Neural cell (in vitro differentiated cells): ENCODE results near the gene PCCA. TPM values are rescaled to one million over a fixed set of nuclear protein-coding genes. Genes with fewer than 3 reads are reported as not detected.

Experiments used
- H2AFZ ChIP-seq: fragments of 200-600, 300-800 bp; sonication (generic), shearing (Covaris generic); 2 replicates; pipeline ENCODE4 v1.6.0; 2014; ENCODE audit warnings: low read depth, mild to moderate bottlenecking, antibody characterized with exemption, low read length, moderate library complexity
- H3F3A ChIP-seq: fragments of 200-600 bp; shearing (Covaris generic); 2 replicates; pipeline ENCODE4 v1.6.1; 2016; ENCODE audit warnings: mild to moderate bottlenecking, moderate library complexity, mixed read lengths, antibody characterized with exemption, low read length; ENCODE audit not compliant: insufficient read depth, poor library complexity, severe bottlenecking
- H3K27ac ChIP-seq: fragments of 200-600, 300-800 bp; sonication (generic), shearing (Covaris generic); 2 replicates; pipeline ENCODE4 v1.5.1; 2014; ENCODE audit warnings: mild to moderate bottlenecking, low read length, moderate library complexity
- H3K27me3 ChIP-seq: fragments of 300-800, 200-600 bp; sonication (generic), shearing (Covaris generic); 2 replicates; pipeline ENCODE4 v1.6.0; 2014; ENCODE audit warnings: mild to moderate bottlenecking, low read depth, low read length, moderate library complexity; ENCODE audit not compliant: insufficient read depth
- H3K36me3 ChIP-seq: fragments of 300-800, 200-600 bp; sonication (generic), shearing (Covaris generic); 2 replicates; pipeline ENCODE4 v1.5.1; 2014; ENCODE audit warnings: mild to moderate bottlenecking, antibody characterized with exemption, low read length, moderate library complexity; ENCODE audit not compliant: insufficient read depth
- H3K4me2 ChIP-seq: fragments of 300-800, 200-600 bp; sonication (generic), shearing (Covaris generic); 2 replicates; pipeline ENCODE4 v1.6.0; 2014; ENCODE audit warnings: mild to moderate bottlenecking, low read length
- H3K4me3 ChIP-seq: fragments of 300-800, 200-600 bp; sonication (generic), shearing (Covaris generic); 2 replicates; pipeline ENCODE4 v1.5.1; 2014; ENCODE audit warnings: mild to moderate bottlenecking, low read length, moderate library complexity
- H3K79me2 ChIP-seq: fragments of 200-600 bp; shearing (Covaris generic); replicated peaks from 2 replicates; pipeline ENCODE4 v1.6.0; 2014; ENCODE audit warnings: mild to moderate bottlenecking, low read length, moderate library complexity; ENCODE audit not compliant: insufficient read depth
- H3K9ac ChIP-seq: fragments of 300-800, 200-600 bp; sonication (generic), shearing (Covaris generic); 2 replicates; pipeline ENCODE4 v1.6.1; 2016; ENCODE audit warnings: mild to moderate bottlenecking, low read length, mixed read lengths
- H3K9me2 ChIP-seq: fragments of 200-600 bp; shearing (Covaris generic); 2 replicates; pipeline ENCODE4 v1.6.1; 2016; ENCODE audit warnings: mild to moderate bottlenecking, low read length, mixed read lengths; ENCODE audit not compliant: insufficient read depth
- H3K9me3 ChIP-seq: fragments of 200-600, 300-800 bp; sonication (generic), shearing (Covaris generic); 2 replicates; pipeline ENCODE4 v1.6.1; 2016; ENCODE audit warnings: mild to moderate bottlenecking, mixed run types, low read length, moderate library complexity, mixed read lengths
- H4K20me1 ChIP-seq: fragments of 200-600 bp; shearing (Covaris generic); 2 replicates; pipeline ENCODE4 v1.6.1; 2016; ENCODE audit warnings: mild to moderate bottlenecking, mixed run types; ENCODE audit not compliant: insufficient read depth
- EP300 ChIP-seq: fragments of 450-650 bp; conservative IDR thresholded peaks from 2 replicates; pipeline ENCODE4 v1.6.1; 2014; ENCODE audit warnings: antibody characterized with exemption, mild to moderate bottlenecking, moderate library complexity; ENCODE audit not compliant: poor library complexity, severe bottlenecking
- EZH2 ChIP-seq: fragments of 200-600, 300-800 bp; shearing (Covaris generic), sonication (generic); IDR thresholded peaks from 2 replicates; pipeline ENCODE4 v1.6.1; 2014; ENCODE audit warnings: antibody characterized with exemption, low read length, borderline replicate concordance, mild to moderate bottlenecking; ENCODE audit not compliant: insufficient read depth, poor library complexity, severe bottlenecking
- MXI1 ChIP-seq: fragments of 450-650 bp; conservative IDR thresholded peaks from 2 replicates; pipeline ENCODE4 v1.6.1; 2014; ENCODE audit warnings: antibody characterized with exemption, mild to moderate bottlenecking; ENCODE audit not compliant: poor library complexity, severe bottlenecking
- POLR2AphosphoS5 ChIP-seq: IDR thresholded peaks from 2 replicates; pipeline ENCODE4 v1.6.1; 2012
- RAD21 ChIP-seq: fragments of 450-650 bp; conservative IDR thresholded peaks from 2 replicates; pipeline ENCODE4 v1.6.1; 2014; ENCODE audit warnings: antibody characterized with exemption, mild to moderate bottlenecking, moderate library complexity
- SMC3 ChIP-seq: fragments of 450-650 bp; conservative IDR thresholded peaks from 2 replicates; pipeline ENCODE4 v1.6.1; 2014; ENCODE audit warnings: antibody characterized with exemption, mild to moderate bottlenecking, moderate library complexity; ENCODE audit not compliant: poor library complexity
- TAF1 ChIP-seq: IDR thresholded peaks from 2 replicates; pipeline ENCODE4 v1.6.1; 2012; ENCODE audit warnings: low read depth
- polyA plus RNA-seq: library from polyadenylated mRNA; depleted of rRNA; stranded (reverse); fragments of >200 nt; gene quantifications from 2 replicates; pipeline ENCODE4 v1.2.3, GENCODE V29; 2014
- TF ChIP-seq, protein P1 (sequence below): fragments of 450-650 bp; IDR thresholded peaks from 2 replicates; pipeline ENCODE4 v1.5.1; 2014; ENCODE audit warnings: antibody characterized with exemption, mild to moderate bottlenecking, moderate library complexity; ENCODE audit not compliant: poor library complexity, severe bottlenecking
- TF ChIP-seq, protein P2 (sequence below): IDR thresholded peaks from 2 replicates; pipeline ENCODE4 v1.6.1; 2012; ENCODE audit warnings: borderline replicate concordance

The PCCA gene
- polyA plus RNA-seq, 1 donor from 2014 or later: 17.0 TPM

- H3K36me3 ChIP-seq: no peaks in the 10 kb centered on the region
- H3K9ac ChIP-seq: no peak overlapping the region
- no peak overlapping the region for H3K4me2 ChIP-seq
- no peaks in the 10 kb centered on the region for H3K27me3 ChIP-seq
- H2AFZ ChIP-seq: no peak overlapping the region
- H3K9me2 ChIP-seq: no peaks in the 10 kb centered on the region
- no peaks in the 10 kb centered on the region for H3K79me2 ChIP-seq
- no peak overlapping the region for H3K27ac ChIP-seq
- H3K4me3 ChIP-seq: no peak overlapping the region
- no peaks in the 10 kb centered on the region for H3F3A ChIP-seq
- no peaks in the 10 kb centered on the region for H4K20me1 ChIP-seq
- no peak for TF ChIP-seq EZH2
- no peaks in the 10 kb centered on the region for H3K9me3 ChIP-seq
Observed at GRCh38 chr13:100334214-100334613, 245.3 kb downstream of the PCCA start.

DNA sequence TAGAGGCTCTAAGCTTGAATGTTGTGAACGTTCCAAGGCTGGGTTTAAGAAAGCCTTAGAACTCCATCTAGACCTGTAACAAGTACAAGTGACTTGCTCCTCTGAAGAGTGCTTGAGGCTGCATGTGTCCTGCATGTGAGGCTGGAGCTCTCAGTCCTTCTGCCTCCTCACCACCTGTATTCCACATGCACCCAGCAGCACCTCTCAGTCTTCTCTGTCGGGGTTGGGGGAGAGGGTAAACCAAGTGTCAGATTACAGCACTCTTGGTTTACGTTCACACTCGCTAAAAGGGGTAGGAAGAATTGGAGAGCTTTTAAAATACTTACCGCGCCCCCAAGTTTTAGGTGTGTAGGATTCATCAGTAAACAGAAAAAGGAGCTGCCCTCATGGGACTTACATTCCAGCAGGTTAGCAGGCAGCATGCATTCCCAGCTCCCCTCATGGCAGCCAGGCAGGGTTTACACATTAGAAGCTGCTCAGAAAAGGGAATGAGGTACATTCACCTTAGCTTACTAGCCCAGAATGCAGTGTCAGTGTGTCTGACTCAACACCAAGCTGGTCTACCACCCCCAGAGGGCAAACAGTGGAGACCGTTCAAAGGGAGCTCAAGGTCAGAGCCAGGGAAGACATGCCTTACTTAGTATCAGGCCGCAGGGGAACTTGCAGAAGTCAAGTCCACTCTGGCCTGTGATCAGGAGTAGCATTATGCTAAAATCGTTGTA, 248.1 kb downstream of the PCCA start:
- Histone ChIP-seq H3K79me2 (no peaks in the 10 kb centered on the region), H3K9me2 (no peaks in the 10 kb centered on the region), H3K36me3 (no peaks in the 10 kb centered on the region), H3K4me3 (no peak overlapping the region), H3K4me2 (no peak overlapping the region), H3K27me3 (no peaks in the 10 kb centered on the region), H3K27ac (no peak overlapping the region), H4K20me1 (no peaks in the 10 kb centered on the region), H3K9ac (no peak overlapping the region), H3K9me3 (no peaks in the 10 kb centered on the region), H3F3A (no peaks in the 10 kb centered on the region), H2AFZ (no peak overlapping the region)
- TF ChIP-seq RAD21 (no peak), TAF1 (no peak), EZH2 (no peak), EP300 (no peak), POLR2AphosphoS5 (no peak), SMC3 (no peak), MXI1 (no peak)
- TF ChIP-seq, protein P1, sequence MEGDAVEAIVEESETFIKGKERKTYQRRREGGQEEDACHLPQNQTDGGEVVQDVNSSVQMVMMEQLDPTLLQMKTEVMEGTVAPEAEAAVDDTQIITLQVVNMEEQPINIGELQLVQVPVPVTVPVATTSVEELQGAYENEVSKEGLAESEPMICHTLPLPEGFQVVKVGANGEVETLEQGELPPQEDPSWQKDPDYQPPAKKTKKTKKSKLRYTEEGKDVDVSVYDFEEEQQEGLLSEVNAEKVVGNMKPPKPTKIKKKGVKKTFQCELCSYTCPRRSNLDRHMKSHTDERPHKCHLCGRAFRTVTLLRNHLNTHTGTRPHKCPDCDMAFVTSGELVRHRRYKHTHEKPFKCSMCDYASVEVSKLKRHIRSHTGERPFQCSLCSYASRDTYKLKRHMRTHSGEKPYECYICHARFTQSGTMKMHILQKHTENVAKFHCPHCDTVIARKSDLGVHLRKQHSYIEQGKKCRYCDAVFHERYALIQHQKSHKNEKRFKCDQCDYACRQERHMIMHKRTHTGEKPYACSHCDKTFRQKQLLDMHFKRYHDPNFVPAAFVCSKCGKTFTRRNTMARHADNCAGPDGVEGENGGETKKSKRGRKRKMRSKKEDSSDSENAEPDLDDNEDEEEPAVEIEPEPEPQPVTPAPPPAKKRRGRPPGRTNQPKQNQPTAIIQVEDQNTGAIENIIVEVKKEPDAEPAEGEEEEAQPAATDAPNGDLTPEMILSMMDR: no peak
- TF ChIP-seq, protein P2, sequence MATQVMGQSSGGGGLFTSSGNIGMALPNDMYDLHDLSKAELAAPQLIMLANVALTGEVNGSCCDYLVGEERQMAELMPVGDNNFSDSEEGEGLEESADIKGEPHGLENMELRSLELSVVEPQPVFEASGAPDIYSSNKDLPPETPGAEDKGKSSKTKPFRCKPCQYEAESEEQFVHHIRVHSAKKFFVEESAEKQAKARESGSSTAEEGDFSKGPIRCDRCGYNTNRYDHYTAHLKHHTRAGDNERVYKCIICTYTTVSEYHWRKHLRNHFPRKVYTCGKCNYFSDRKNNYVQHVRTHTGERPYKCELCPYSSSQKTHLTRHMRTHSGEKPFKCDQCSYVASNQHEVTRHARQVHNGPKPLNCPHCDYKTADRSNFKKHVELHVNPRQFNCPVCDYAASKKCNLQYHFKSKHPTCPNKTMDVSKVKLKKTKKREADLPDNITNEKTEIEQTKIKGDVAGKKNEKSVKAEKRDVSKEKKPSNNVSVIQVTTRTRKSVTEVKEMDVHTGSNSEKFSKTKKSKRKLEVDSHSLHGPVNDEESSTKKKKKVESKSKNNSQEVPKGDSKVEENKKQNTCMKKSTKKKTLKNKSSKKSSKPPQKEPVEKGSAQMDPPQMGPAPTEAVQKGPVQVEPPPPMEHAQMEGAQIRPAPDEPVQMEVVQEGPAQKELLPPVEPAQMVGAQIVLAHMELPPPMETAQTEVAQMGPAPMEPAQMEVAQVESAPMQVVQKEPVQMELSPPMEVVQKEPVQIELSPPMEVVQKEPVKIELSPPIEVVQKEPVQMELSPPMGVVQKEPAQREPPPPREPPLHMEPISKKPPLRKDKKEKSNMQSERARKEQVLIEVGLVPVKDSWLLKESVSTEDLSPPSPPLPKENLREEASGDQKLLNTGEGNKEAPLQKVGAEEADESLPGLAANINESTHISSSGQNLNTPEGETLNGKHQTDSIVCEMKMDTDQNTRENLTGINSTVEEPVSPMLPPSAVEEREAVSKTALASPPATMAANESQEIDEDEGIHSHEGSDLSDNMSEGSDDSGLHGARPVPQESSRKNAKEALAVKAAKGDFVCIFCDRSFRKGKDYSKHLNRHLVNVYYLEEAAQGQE: no peak
